A673 (cell line): ENCODE measurements around the gene MACROD1.

Experiments
- EZH2 ChIP-seq: fragments of 200-600 bp; sonication (generic); IDR thresholded peaks from 2 replicates; pipeline ENCODE4 v1.6.1; 2017; ENCODE audit warnings: borderline replicate concordance, low read depth, mild to moderate bottlenecking, mixed read lengths, antibody characterized with exemption, low read length; ENCODE audit not compliant: poor library complexity, severe bottlenecking
- TF ChIP-seq, protein P1 (sequence below): fragments of 300-800, 200-600 bp; sonication (generic); conservative IDR thresholded peaks from 2 replicates; pipeline ENCODE4 v1.5.1; 2017; ENCODE audit warnings: low read depth, mild to moderate bottlenecking, antibody characterized with exemption, low read length, moderate library complexity, mixed read lengths

DNA sequence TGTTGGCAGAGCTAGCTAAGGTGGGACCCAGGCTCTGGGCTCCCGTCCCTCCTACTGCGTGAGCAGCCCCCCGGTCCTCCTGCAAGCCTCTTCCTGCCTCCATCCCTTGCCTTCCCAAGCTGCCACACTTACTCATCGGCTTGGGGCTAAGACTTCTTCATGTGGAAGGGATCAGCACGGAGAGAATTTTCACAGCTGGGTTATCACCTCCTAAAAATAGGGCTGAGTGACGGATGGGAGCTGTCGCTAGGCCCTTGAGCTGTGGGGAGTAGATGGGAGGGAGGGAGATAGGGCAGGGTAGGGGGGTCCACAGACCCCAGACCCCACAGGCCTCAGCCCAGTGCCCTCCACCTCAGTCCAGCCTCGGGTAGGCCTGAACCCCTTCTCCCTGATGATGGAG lies 89.2 kb downstream of the MACROD1 start:
- TF ChIP-seq, protein P1, sequence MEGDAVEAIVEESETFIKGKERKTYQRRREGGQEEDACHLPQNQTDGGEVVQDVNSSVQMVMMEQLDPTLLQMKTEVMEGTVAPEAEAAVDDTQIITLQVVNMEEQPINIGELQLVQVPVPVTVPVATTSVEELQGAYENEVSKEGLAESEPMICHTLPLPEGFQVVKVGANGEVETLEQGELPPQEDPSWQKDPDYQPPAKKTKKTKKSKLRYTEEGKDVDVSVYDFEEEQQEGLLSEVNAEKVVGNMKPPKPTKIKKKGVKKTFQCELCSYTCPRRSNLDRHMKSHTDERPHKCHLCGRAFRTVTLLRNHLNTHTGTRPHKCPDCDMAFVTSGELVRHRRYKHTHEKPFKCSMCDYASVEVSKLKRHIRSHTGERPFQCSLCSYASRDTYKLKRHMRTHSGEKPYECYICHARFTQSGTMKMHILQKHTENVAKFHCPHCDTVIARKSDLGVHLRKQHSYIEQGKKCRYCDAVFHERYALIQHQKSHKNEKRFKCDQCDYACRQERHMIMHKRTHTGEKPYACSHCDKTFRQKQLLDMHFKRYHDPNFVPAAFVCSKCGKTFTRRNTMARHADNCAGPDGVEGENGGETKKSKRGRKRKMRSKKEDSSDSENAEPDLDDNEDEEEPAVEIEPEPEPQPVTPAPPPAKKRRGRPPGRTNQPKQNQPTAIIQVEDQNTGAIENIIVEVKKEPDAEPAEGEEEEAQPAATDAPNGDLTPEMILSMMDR, result no peak
- TF ChIP-seq EZH2, result no peak
